ENCODE results near the gene HOXB4.

The HOXB4 gene

GRCh38 chr17:48618256-48618896 is 40.2 kb upstream of the HOXB4 start:
- no peaks in the 10 kb centered on the region for H4K20me1 ChIP-seq (ENCODE audit: insufficient read depth, low read length)
- H2AFZ ChIP-seq (ENCODE audit: low read depth, low read length) = peak overlapping the region; percentile 56; the same call in 1 of the 2 replicates
- peak overlapping the region; percentile 40 for H3K9ac ChIP-seq (ENCODE audit: low read length)
- peak overlapping the region; percentile 72 for H3K4me3 ChIP-seq (ENCODE audit: low read length)
- H3K4me2 ChIP-seq (ENCODE audit: low read length) = peak overlapping the region; percentile 70
- H3K27ac ChIP-seq (ENCODE audit: low read length) = no peak overlapping the region
- peaks cover 53% of the 10 kb centered on the region for H3K27me3 ChIP-seq (ENCODE audit: low read depth, low read length)
- peaks cover 7% of the 10 kb centered on the region for H3K4me1 ChIP-seq (ENCODE audit: low read length)
- no peaks in the 10 kb centered on the region for H3K36me3 ChIP-seq (replicated peaks; ENCODE audit: low read depth, low read length)
- no peaks in the 10 kb centered on the region for H3K79me2 ChIP-seq (ENCODE audit: low read length)
- TF ChIP-seq CTCF (IDR thresholded peaks at IDR 0.05; ENCODE audit: low read depth, low read length) (peak; percentile 91), EZH2phosphoT487 (IDR thresholded peaks at IDR 0.05; ENCODE audit: low read depth) (no peak)
- no peaks in the 10 kb centered on the region for H3K9me3 ChIP-seq (ENCODE audit: insufficient read depth, low read length)

GRCh38 chr17:48617471-48618255 is 39.5 kb upstream of the HOXB4 start:
- no peak overlapping the region for H2AFZ ChIP-seq (ENCODE audit: low read depth, low read length)
- no peak for TF ChIP-seq EZH2phosphoT487 (IDR thresholded peaks at IDR 0.05; ENCODE audit: low read depth)
- no peak for TF ChIP-seq CTCF (IDR thresholded peaks at IDR 0.05; ENCODE audit: low read depth, low read length)
- H3K27ac ChIP-seq (ENCODE audit: low read length) = no peak overlapping the region
- peak overlapping the region; percentile 70 for H3K4me2 ChIP-seq (ENCODE audit: low read length)
- no peaks in the 10 kb centered on the region for H3K79me2 ChIP-seq (ENCODE audit: low read length)
- peaks cover 47% of the 10 kb centered on the region for H3K27me3 ChIP-seq (ENCODE audit: low read depth, low read length)
- H3K9me3 ChIP-seq (ENCODE audit: insufficient read depth, low read length) = no peaks in the 10 kb centered on the region
- no peaks in the 10 kb centered on the region for H4K20me1 ChIP-seq (ENCODE audit: insufficient read depth, low read length)
- H3K4me1 ChIP-seq (ENCODE audit: low read length) = peaks cover 7% of the 10 kb centered on the region
- no peak overlapping the region for H3K4me3 ChIP-seq (ENCODE audit: low read length)
- H3K36me3 ChIP-seq (replicated peaks; ENCODE audit: low read depth, low read length) = no peaks in the 10 kb centered on the region
- no peak overlapping the region for H3K9ac ChIP-seq (ENCODE audit: low read length)

- H2AFZ ChIP-seq (ENCODE audit: low read depth, low read length) = no peak overlapping the region
- no peaks in the 10 kb centered on the region for H3K36me3 ChIP-seq (replicated peaks; ENCODE audit: low read depth, low read length)
- H3K4me2 ChIP-seq (ENCODE audit: low read length) = no peak overlapping the region
- H4K20me1 ChIP-seq (ENCODE audit: insufficient read depth, low read length) = no peaks in the 10 kb centered on the region
- peaks cover 42% of the 10 kb centered on the region for H3K27me3 ChIP-seq (ENCODE audit: low read depth, low read length)
- H3K9me3 ChIP-seq (ENCODE audit: insufficient read depth, low read length) = no peaks in the 10 kb centered on the region
- H3K27ac ChIP-seq (ENCODE audit: low read length) = no peak overlapping the region
- peaks cover 7% of the 10 kb centered on the region for H3K4me1 ChIP-seq (ENCODE audit: low read length)
- no peak overlapping the region for H3K9ac ChIP-seq (ENCODE audit: low read length)
- no peak overlapping the region for H3K4me3 ChIP-seq (ENCODE audit: low read length)
- no peaks in the 10 kb centered on the region for H3K79me2 ChIP-seq (ENCODE audit: low read length)
- TF ChIP-seq EZH2phosphoT487 (IDR thresholded peaks at IDR 0.05; ENCODE audit: low read depth) = no peak; the same call in 1 of the 2 replicates
- no peak for TF ChIP-seq CTCF (IDR thresholded peaks at IDR 0.05; ENCODE audit: low read depth, low read length)
Measured at GRCh38 chr17:48616717-48617470, 38.7 kb upstream of the HOXB4 start.
